NCI-H526 (cell line): ENCODE results near the gene ZDHHC14.

Source experiments
- DNase-seq, 2 experiments: peaks; one replicate each; lab custom pipeline; 2025; lab: John Stamatoyannopoulos, UW

Gene ZDHHC14

DNA sequence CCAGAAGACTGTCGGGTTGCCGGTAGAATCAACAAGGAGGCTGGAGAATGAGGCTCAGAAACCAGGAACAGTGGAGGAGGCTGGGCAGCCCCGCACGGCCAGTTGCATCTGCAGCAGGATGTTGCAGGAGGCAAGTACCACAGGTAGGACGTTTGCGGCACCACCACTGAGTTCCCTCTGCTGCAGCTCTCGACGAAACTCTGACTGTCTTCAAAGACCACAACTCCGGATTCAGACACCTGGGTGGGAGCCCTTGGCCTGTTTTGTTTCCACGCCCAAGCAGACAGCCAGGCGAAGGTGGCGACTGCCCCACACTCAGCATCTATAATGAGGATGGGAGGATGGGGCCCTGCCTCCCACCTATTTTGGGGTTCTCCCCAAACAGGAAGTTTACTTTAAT lies 218.2 kb downstream of the ZDHHC14 start:
- DNase-seq, result no peak

DNA sequence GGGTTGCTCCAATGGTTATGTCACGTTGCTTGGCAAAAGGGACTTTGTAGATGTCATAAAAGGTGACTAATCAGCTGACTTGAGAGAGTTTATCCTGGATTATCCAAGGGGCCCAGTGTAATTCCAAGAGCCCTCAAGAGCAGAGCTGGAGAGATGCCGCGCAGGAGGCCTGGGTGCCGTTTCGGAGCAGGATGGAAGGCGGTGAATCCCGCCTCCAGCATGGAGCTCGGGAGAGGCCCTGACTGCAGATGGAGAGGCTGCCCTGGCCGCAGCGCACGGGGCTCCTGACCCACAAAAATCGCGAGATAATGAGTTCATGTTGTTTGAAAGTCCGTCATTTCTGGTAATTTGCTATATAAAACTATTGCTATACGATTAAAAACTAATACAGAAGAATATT lies 219.8 kb downstream of the ZDHHC14 start:
- DNase-seq, result no peak

DNA sequence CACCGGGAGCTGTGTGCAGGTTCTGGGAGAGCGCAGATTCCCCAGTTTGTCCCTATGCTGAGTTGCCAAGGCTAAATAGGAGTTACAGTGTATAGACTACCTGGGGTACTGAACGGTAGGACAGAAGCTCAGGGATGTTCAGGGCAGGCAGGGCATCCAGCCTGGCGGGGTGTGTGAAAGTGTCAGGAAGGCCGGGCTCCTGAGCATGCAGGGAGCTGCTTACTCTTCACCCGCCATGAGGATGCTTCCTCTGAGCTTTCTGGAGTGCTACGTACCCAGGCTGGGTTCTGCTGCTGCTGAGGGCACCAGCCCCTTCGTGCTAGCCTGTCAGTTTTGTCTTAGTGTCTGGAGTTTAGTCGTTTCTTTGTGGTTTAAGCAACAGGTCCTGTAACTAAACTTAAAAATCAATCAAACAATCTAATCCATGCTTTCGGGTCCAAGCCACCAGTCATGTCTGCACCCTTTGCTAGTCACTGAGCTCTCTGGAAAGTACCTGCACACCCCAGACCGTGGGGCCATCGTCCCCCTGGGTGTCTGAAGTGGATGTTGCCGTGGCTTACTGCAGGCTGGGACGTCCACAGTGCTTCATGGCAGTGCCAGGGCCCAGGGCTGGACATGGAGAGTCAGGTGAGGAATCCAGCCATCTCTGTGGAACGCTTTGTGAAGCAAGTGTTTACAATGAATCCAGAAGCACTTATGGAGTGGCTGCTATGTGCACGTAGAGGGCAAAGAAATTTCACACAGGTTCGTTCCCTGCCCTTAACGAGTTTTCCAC lies 221.7 kb downstream of the ZDHHC14 start:
- DNase-seq, result no peak

DNA sequence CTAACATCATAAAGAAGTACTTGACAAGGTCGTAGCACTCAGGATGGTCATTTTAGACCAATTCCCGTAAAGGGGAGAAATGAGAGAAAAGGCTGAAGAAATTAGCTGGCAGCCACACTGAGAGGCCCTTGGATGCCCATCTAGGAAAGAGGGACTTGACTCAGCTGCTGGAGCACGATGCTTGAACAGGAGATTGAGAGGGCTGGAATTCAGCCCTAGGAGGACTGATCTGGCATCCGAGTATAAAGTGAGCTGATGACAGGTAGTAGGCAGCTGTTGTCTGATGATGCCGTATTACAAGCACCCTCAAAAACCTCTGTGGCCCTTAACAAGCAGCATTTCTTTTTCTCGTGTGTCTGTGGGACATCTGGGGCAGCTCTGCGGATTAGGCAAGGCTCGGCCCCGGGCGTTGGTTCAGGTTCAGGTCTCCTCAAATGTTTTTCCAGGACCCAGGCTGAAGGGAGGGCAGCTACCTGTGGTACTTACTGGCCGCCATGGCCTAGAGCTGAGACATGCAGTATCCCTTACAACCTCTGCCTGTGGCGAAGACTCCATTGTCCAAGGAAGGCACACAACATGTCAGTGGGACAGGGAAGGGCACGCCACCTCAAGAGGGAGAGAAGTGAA lies 222.4 kb downstream of the ZDHHC14 start:
- DNase-seq, result no peak

DNA sequence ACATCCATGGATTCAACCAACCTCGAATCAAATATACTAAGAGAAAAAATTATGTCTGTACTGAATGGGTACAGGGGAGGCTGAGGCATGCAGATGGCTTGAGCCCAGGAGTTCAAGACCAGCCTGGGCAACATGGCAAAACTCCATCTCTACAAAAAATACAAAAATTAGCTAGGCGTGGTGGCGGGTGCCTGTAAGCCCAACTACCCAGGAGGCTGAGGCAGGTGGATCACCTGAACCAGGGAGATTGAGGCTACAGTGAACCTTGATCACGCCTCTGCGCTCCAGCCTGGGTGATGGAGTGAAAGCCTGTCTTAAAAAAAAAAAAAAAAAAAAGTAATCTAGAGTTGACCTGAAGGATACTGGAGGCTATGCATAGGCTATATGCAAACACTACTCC lies 223.0 kb downstream of the ZDHHC14 start:
- DNase-seq, result no peak

DNA sequence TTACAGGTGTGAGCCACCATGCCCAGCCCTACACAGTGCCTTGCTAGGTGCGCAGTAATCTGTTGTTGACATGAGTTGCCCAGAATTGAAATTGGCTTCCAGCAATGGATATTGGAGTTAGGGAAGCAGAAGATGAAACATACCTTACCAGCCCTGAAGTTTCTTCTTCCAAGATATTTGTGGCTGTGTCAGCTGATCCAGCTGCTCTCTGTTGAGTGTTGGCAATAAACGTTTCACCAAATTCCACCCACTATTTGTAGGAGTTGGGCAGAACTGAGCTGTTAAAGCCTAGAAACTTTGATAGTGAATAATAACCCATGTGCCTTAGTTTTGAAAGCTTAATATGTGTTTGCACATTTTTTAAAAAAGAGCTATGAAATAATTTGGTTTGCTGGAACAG lies 223.8 kb downstream of the ZDHHC14 start:
- DNase-seq, result no peak

DNA sequence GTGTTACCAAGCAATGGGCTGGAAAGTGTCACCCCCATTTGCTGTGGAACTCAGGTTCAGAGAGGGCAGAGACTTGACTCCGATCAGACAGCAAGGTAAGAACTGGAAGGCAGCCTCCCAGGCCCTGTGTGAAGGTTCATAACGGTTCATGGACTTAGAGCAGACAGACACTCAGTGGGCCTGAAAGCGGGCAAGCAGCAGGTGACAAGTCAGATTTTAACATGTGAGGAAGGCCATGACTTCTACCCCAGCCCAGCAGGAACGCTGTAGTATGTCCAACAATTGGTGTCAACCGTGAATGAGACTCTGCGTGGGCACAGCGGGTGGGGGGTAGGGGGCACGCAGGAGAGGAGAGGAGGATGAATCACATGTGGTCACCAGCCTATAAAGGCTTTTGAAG lies 224.5 kb downstream of the ZDHHC14 start:
- DNase-seq, result no peak

DNA sequence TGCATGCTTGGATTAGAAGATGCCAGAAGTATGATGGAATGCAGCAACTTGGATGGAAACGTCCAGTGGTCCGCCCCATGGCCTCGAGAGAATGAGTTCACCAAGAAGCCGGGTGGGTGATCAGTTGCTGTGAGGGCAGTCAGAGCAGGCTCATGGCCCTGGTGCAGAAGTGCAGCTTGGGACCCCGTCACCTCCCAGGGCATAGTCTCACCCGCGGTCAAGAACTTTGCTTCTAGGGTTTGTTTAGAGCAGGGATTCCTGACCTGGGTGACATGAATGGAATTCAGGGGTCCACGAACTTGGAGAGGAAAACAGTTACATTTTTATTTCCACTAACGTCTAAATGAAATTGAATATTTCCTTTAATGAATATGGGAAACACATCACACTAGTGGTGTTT lies 225.5 kb downstream of the ZDHHC14 start:
- no peak for DNase-seq

DNA sequence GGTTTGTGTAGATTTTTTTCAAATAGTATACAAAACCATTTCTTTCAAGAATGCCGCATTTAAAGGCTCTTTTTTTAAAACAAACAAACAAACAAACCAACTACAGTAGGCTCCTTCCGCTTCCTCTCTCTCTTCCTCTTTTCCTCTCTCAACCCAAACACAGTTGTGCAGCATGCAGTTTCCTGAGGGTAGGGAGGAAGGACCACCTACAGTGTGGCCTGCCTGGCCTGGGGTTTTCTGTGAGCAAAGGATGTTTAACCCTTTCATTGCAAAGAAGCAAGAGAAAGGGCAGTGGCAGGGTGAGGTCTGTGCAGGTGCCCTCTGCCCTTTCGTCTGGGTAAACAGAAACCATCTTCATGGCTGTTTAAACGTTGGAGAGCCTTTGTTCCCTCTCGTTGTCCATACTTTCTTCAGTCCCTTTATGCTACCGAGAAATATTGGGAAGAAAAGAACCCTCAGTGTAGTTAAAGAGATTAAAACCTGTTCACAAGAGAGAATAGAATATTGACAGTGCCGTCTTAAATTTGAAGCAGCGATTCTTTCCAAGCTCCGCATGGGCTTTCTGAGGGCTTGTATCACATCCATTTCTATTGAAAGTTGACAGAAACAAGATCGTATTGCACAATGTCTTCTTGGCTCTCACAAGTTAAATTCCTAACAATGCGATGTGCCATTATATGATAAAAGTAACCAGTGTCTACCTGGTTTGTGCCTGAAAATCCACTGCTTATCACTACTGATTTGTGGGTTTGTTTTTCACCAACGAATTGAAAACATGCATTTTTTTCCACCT lies 226.5 kb downstream of the ZDHHC14 start:
- no peak for DNase-seq

DNA sequence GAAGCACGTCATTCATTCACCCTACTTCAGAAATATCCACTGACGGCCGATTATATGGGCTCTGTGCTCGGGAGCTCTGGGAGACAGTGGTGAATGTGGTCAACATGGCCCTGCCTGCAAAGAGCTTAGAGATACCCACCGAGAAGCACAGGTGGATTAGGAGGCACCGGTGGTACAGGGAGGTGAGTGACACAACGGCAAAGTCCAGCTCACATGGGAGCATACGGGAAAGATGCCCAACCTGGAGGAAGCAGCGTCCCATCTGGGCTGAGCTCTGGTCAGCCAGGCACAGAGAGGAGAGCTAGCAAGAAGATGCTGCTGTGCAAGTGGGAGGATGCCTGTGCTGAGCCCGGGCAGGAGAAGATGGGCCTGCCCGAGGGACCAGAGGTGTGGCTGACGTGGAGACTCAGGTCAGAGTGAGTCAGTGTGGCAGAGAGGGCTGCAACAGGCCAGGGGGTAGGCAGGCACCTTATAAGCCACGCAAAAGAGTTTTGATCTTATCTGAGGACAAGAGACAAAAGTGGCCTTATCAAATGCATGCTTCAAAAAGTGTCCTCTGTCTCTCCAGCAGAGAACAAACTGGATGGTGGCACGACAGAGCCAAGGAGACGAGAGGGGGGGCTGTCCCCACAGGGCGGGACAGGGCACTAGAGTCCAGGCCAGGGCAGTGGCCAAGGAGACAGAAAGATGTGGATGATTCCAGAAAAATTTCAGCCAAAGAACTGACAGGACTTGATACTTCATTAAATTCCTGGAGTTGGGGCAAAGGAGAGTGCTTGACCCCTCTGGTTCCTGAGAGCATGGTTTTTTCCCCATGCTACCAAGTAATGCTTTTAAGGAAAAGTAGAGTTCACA lies 227.5 kb downstream of the ZDHHC14 start:
- no peak for DNase-seq

DNA sequence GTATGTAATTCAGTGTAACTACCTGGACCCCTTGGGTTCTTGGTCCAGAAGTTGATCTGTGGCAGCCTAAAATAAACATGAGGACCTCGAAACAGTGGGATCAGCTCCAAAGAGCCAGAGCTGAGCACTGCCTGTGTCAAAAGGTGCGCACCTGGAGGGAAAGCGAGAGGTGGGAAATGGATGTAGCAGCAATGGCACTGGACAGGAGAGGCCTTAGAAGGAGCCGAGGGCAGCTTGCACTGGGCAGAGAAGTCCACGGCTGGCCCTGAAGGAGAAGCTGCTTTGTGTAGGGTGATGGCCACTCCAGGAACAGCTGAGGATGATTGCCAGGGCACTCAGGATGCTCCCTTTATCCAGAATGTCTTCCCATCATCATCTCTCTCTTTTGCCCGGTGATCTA lies 228.1 kb downstream of the ZDHHC14 start:
- no peak for DNase-seq

DNA sequence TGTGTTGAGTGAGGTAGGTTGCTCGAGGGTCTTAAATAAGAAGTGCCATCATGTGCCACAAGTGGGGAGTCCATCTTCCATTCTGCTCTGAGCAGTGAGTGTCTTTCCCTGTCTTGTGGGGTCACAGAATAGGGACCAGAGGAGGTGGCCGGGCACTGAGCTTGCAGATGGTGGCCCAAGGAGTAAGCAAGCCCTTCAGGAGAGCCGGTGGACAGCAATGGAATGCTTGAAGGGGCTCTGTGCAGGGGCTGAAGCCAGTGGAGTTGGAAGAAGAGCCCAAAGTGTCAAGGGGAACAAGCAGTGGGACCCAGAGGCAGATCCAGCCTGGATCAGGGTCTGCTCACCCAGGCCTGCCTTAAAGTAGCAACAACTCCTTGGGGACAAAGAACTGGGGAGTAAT lies 228.6 kb downstream of the ZDHHC14 start:
- DNase-seq, result no peak

DNA sequence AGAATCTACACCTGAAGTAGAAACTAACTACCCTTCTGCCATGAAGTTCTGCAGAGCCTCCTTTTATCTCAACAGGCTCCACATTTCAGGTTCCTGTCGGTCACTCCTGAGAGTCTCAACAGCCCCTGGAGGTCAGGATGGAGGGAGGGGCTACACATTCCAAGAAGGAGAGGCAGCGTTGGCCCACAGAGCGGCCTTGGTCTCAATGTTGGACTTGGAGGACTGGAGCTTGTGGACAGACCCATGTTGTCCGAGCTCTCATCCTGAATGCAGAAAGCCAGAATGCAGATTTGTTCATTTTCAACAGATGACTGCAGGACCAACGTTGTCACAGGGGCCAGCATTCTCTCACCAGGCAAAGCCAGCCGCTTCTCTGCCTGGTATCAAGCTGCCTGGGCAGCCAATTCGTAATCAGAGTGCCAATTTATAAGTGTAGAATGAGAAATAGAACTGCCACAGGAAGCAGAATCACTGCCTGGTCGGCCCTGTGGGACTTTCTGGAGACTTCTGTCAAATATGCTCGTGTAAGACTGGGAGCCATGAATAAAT lies 229.5 kb downstream of the ZDHHC14 start:
- DNase-seq, result no peak

DNA sequence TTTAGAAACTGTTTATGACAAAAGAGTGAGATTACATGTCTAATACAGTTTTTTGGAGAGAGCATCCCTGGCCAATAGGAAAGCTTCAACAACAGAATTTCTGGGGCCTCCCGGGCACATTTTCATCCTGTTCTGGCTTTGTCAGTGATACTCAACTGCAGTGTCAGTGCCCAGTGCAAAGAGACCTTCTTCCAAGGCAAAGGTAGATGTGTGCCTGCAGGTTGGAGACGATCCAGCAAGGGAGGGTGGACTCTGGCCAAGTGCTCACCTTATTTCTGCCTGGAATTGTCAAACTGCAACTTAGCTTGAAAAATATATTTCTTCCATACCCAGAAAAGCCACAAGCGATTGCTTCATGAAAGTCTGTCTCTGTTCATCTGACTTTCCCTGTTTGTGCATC lies 230.4 kb downstream of the ZDHHC14 start:
- no peak for DNase-seq

DNA sequence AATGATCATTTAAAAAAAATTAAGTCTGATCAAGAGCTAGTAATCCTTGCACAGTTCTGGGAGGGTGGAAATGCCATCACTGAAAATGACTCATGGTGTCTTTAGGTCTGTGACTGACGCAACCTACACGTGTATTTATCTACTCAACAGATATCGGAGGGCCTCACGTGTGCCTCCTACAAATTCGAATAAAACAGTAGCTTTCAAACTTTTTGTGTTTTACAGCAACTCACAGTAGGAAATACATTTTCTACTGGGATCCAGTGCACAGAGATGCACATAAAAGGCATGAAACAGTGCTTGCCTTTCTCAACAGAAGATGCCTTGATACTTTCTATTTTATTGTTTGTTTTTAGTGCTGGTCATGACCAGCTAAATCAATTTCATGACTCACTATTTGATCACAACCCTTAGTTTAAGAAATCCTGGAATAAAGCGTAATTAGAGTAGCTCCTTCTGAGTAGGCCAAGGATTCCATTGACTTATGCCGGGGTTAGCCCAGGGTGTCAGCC lies 232.1 kb downstream of the ZDHHC14 start:
- no peak for DNase-seq

DNA sequence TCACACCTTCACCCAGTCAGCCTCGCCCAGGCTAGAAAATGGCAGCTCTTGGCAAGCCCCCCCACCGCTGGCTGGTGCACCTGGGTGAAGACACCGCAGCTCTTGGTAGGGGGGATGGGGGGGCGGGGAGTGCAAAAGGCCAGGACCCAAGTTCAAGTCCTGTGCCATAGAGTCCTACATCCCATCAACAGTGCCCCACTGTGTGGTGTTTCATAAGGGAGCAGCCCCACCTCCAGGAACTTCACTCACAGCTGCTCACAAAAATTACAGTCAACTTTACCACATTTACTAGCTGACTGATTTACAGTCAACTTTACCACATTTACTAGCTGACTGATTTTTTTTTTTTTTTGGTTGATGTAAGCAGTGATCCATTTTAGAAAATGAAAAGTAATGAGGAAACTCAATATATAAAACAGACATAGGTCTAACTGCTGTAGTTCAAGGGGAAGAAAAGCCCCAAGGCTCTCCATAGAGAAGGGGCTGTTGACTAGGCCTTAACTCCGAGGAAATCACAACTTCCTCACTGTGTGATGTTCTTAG lies 233.1 kb downstream of the ZDHHC14 start:
- no peak for DNase-seq

DNA sequence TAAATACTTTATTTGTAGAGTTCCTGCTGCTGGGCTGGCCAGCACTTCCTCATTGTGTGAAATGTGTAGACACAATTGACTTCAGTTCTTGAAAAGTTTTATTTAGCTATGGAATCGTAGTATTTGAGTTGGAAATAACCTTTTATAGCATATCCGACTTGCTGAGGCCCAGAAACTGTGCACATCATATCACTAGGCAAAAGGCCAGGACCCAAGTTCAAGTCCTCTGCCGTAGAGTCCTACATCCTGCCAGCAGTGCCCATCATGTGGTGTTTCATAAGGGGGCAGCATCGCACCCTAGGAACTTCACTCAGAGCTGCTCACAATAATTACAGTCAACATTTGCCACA lies 234.4 kb downstream of the ZDHHC14 start:
- DNase-seq, result peak in 1 of 2 experiments; percentile 15

DNA sequence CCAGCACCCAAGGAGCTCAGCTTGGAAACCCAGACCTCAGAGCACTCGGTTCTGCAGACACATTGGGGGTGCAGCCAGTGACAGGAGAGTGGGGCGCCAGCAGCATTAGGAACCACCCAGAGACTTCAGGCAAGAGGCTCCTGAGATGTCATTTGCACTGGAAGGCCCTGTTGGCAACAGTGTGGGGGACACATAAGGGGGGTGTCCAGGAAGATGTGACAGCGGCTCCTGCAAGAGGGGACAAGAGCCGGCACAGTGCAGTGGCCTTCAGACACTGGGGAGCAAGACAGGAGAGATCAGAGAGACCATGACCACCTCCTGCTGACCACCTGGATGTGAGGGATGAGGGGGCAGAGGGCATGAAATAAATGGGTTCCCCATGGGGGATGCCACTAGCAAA lies 235.0 kb downstream of the ZDHHC14 start:
- DNase-seq, result no peak

DNA sequence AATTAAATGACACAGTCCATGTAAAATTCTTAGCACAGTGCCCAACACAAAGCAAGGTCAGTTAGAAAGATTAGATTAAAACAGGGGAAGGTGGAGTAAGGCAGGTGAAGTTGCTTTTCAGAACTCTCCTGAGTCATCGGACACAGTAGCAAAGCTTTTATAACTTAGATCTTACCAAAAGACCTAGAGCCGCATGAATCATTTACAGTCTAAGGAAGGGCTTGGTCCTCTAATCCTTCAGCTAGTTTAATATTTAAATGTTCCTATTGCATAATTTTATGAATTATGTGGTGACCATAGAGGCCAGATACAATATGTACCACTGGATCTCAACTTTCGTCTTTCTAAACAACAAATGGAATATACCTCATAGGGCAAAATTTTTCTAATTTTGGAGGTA lies 240.0 kb downstream of the ZDHHC14 start:
- no peak for DNase-seq

DNA sequence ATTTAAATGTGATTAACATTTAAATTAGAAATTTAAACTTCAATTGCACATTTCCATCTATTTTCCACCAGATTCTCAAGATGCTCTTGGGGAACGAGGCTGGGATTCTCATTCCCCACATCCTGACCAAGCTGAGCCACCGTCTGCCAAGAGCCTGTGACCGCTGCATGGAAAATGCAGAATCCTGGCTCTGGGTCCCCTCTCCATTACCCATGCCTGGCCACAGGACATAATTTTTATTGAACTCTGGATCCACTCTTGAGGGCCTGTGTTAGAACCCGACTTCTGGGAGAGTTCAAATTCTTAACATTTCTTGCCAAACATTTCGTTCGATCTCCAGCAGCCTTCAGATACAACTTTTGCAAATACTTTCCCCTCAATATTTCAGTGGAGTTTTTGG lies 240.4 kb downstream of the ZDHHC14 start:
- no peak for DNase-seq

DNA sequence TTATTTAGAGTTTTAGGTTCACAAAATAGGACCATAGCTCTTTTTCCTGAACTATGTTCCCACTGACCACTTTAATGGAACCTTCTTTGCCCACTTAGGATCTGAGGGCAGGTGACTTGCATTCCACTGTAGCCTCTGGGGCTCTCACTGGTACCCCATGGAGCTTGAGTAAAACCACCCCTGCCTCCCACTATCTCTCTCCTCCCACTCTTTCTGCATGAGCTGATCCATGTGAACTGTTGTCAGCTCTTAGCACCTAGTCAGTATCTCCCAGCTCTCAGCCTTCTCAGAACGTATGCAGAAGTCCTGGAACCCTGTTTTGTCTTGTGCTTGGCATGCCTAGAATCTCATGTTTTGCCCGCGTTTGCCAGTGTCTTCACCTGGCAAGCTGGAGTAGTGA lies 241.4 kb downstream of the ZDHHC14 start:
- no peak for DNase-seq
